PFSK-1 (cell line): ENCODE results near the gene SLCO2A1.

Experiments
- POLR2AphosphoS5 ChIP-seq: IDR thresholded peaks from 2 replicates; pipeline ENCODE4 v1.6.1; 2012; ENCODE audit warnings: low read depth, mild to moderate bottlenecking, control low read depth, low read length, moderate library complexity
- REST ChIP-seq, 2 experiments: IDR thresholded peaks; 2 replicates each; pipeline versions ENCODE4 v1.6.1 to v1.8.0; 2011 to 2012; ENCODE audit warnings: low read depth in 2 of 2, low read length in 2 of 2, control low read depth in 1 of 2, inconsistent platforms in 1 of 2, mild to moderate bottlenecking in 1 of 2, moderate library complexity in 1 of 2; ENCODE audit not compliant: insufficient read depth in 1 of 2

- TF ChIP-seq REST (IDR thresholded peaks at IDR 0.05; ENCODE audit: insufficient read depth in 1 of 2, low read depth in 2 of 2, low read length in 2 of 2): no peak
- no peak for TF ChIP-seq POLR2AphosphoS5
These were observed 42.6 kb downstream of the SLCO2A1 start for GRCh38 chr3:133987136-133987535.
